Measurements from ENCODE around the gene SWAP70.

Gene SWAP70

GRCh38 chr11:9772218-9772617, 108.3 kb downstream of the SWAP70 start:
- no peaks in the 10 kb centered on the region for H3K4me1 Mint-ChIP-seq (ENCODE audit: low read depth)
- no peaks in the 10 kb centered on the region for H3K9me3 Mint-ChIP-seq
- peaks cover 22% of the 10 kb centered on the region for H3K36me3 Mint-ChIP-seq (ENCODE audit: low read depth)
- no peak overlapping the region for H3K27ac Mint-ChIP-seq
- no peaks in the 10 kb centered on the region for H3K27me3 Mint-ChIP-seq
- no peak overlapping the region for H3K4me3 Mint-ChIP-seq

- no peak overlapping the region for H3K4me3 Mint-ChIP-seq
- H3K27me3 Mint-ChIP-seq, result no peaks in the 10 kb centered on the region
These were observed 109.6 kb downstream of the SWAP70 start for GRCh38 chr11:9773524-9773923.

GRCh38 chr11:9774109-9774508, 110.2 kb downstream of the SWAP70 start:
- Mint-ChIP-seq H3K9me3 (no peaks in the 10 kb centered on the region), H3K36me3 (ENCODE audit: low read depth) (peaks cover 22% of the 10 kb centered on the region), H3K27ac (no peak overlapping the region), H3K27me3 (no peaks in the 10 kb centered on the region), H3K4me1 (ENCODE audit: low read depth) (no peaks in the 10 kb centered on the region), H3K4me3 (no peak overlapping the region)

More at GRCh38 chr11:9773524-9773923, 109.6 kb downstream of the SWAP70 start:
- H3K27ac Mint-ChIP-seq, result no peak overlapping the region
- peaks cover 22% of the 10 kb centered on the region for H3K36me3 Mint-ChIP-seq (ENCODE audit: low read depth)
- H3K9me3 Mint-ChIP-seq, result no peaks in the 10 kb centered on the region
- H3K4me1 Mint-ChIP-seq (ENCODE audit: low read depth), result no peaks in the 10 kb centered on the region

GRCh38 chr11:9774591-9775397, 110.9 kb downstream of the SWAP70 start:
- H3K27me3 Mint-ChIP-seq, result no peaks in the 10 kb centered on the region
- H3K36me3 Mint-ChIP-seq (ENCODE audit: low read depth), result peaks cover 26% of the 10 kb centered on the region
- no peak overlapping the region for H3K4me3 Mint-ChIP-seq
- no peaks in the 10 kb centered on the region for H3K4me1 Mint-ChIP-seq (ENCODE audit: low read depth)
- no peaks in the 10 kb centered on the region for H3K9me3 Mint-ChIP-seq
- H3K27ac Mint-ChIP-seq, result no peak overlapping the region

- no peak overlapping the region for H3K4me3 Mint-ChIP-seq
- peaks cover 28% of the 10 kb centered on the region for H3K36me3 Mint-ChIP-seq (ENCODE audit: low read depth)
- H3K27ac Mint-ChIP-seq, result no peak overlapping the region
- H3K9me3 Mint-ChIP-seq, result no peaks in the 10 kb centered on the region
- no peaks in the 10 kb centered on the region for H3K4me1 Mint-ChIP-seq (ENCODE audit: low read depth)
- no peaks in the 10 kb centered on the region for H3K27me3 Mint-ChIP-seq
These were observed 111.5 kb downstream of the SWAP70 start for GRCh38 chr11:9775398-9775779.

GRCh38 chr11:9776203-9776602, 112.3 kb downstream of the SWAP70 start:
- no peaks in the 10 kb centered on the region for H3K4me1 Mint-ChIP-seq (ENCODE audit: low read depth)
- H3K27me3 Mint-ChIP-seq, result no peaks in the 10 kb centered on the region
- no peak overlapping the region for H3K27ac Mint-ChIP-seq
- no peak overlapping the region for H3K4me3 Mint-ChIP-seq
- H3K36me3 Mint-ChIP-seq (ENCODE audit: low read depth), result peaks cover 27% of the 10 kb centered on the region
- H3K9me3 Mint-ChIP-seq, result no peaks in the 10 kb centered on the region

GRCh38 chr11:9777066-9777465, 113.2 kb downstream of the SWAP70 start:
- no peaks in the 10 kb centered on the region for H3K9me3 Mint-ChIP-seq
- no peaks in the 10 kb centered on the region for H3K27me3 Mint-ChIP-seq
- no peaks in the 10 kb centered on the region for H3K4me1 Mint-ChIP-seq (ENCODE audit: low read depth)
- peaks cover 32% of the 10 kb centered on the region for H3K36me3 Mint-ChIP-seq (ENCODE audit: low read depth)
- no peak overlapping the region for H3K4me3 Mint-ChIP-seq
- H3K27ac Mint-ChIP-seq, result no peak overlapping the region

GRCh38 chr11:9777525-9777924, 113.6 kb downstream of the SWAP70 start:
- no peaks in the 10 kb centered on the region for H3K27me3 Mint-ChIP-seq
- H3K4me3 Mint-ChIP-seq, result no peak overlapping the region
- no peaks in the 10 kb centered on the region for H3K9me3 Mint-ChIP-seq
- H3K36me3 Mint-ChIP-seq (ENCODE audit: low read depth), result peaks cover 34% of the 10 kb centered on the region
- no peak overlapping the region for H3K27ac Mint-ChIP-seq
- no peaks in the 10 kb centered on the region for H3K4me1 Mint-ChIP-seq (ENCODE audit: low read depth)

GRCh38 chr11:9780929-9781328, 117.1 kb downstream of the SWAP70 start:
- Mint-ChIP-seq H3K36me3 (ENCODE audit: low read depth) (peaks cover 39% of the 10 kb centered on the region), H3K27me3 (no peaks in the 10 kb centered on the region), H3K4me1 (ENCODE audit: low read depth) (no peaks in the 10 kb centered on the region), H3K4me3 (no peak overlapping the region), H3K27ac (no peak overlapping the region), H3K9me3 (no peaks in the 10 kb centered on the region)

- Mint-ChIP-seq H3K27ac (no peak overlapping the region), H3K27me3 (no peaks in the 10 kb centered on the region), H3K4me3 (no peak overlapping the region), H3K9me3 (no peaks in the 10 kb centered on the region), H3K4me1 (ENCODE audit: low read depth) (peaks cover 7% of the 10 kb centered on the region), H3K36me3 (ENCODE audit: low read depth) (peaks cover 49% of the 10 kb centered on the region)
These were observed 120.1 kb downstream of the SWAP70 start for GRCh38 chr11:9783986-9784385.

- H3K4me1 Mint-ChIP-seq (ENCODE audit: low read depth), result peaks cover 7% of the 10 kb centered on the region
- no peak overlapping the region for H3K27ac Mint-ChIP-seq
- H3K4me3 Mint-ChIP-seq, result no peak overlapping the region
- H3K27me3 Mint-ChIP-seq, result no peaks in the 10 kb centered on the region
- H3K9me3 Mint-ChIP-seq, result no peaks in the 10 kb centered on the region
- peaks cover 47% of the 10 kb centered on the region for H3K36me3 Mint-ChIP-seq (ENCODE audit: low read depth)
These were observed 120.9 kb downstream of the SWAP70 start for GRCh38 chr11:9784602-9785315.

GRCh38 chr11:9787260-9787659, 123.4 kb downstream of the SWAP70 start:
- Mint-ChIP-seq H3K9me3 (no peaks in the 10 kb centered on the region), H3K4me1 (ENCODE audit: low read depth) (peaks cover 7% of the 10 kb centered on the region), H3K27me3 (no peaks in the 10 kb centered on the region), H3K4me3 (no peak overlapping the region), H3K27ac (peak overlapping the region; percentile 63), H3K36me3 (ENCODE audit: low read depth) (peaks cover 42% of the 10 kb centered on the region)

GRCh38 chr11:9787981-9788521, 124.2 kb downstream of the SWAP70 start:
- Mint-ChIP-seq H3K36me3 (ENCODE audit: low read depth) (peaks cover 41% of the 10 kb centered on the region), H3K27ac (peak overlapping the region; percentile 63), H3K4me1 (ENCODE audit: low read depth) (peaks cover 7% of the 10 kb centered on the region), H3K27me3 (no peaks in the 10 kb centered on the region), H3K9me3 (no peaks in the 10 kb centered on the region), H3K4me3 (no peak overlapping the region)

- H3K36me3 Mint-ChIP-seq (ENCODE audit: low read depth), result peaks cover 32% of the 10 kb centered on the region
- no peaks in the 10 kb centered on the region for H3K27me3 Mint-ChIP-seq
- H3K27ac Mint-ChIP-seq, result no peak overlapping the region
- no peak overlapping the region for H3K4me3 Mint-ChIP-seq
- H3K4me1 Mint-ChIP-seq (ENCODE audit: low read depth), result peaks cover 7% of the 10 kb centered on the region
- no peaks in the 10 kb centered on the region for H3K9me3 Mint-ChIP-seq
These were observed 126.0 kb downstream of the SWAP70 start for GRCh38 chr11:9789910-9790309.

- no peaks in the 10 kb centered on the region for H3K9me3 Mint-ChIP-seq
- no peak overlapping the region for H3K27ac Mint-ChIP-seq
- H3K36me3 Mint-ChIP-seq (ENCODE audit: low read depth), result peaks cover 29% of the 10 kb centered on the region
- H3K27me3 Mint-ChIP-seq, result no peaks in the 10 kb centered on the region
- H3K4me3 Mint-ChIP-seq, result no peak overlapping the region
- peaks cover 7% of the 10 kb centered on the region for H3K4me1 Mint-ChIP-seq (ENCODE audit: low read depth)
These were observed 126.8 kb downstream of the SWAP70 start for GRCh38 chr11:9790703-9791102.

Data from stimulated activated naive CD8-positive, alpha-beta T cell treated with anti-CD3 and anti-CD28 coated beads, Interleukin-15, Interleukin-2, amounts not matched to agents 100 ng/mL and 50 ng/mL, for 24 hours (primary cell).